NCI-H2171 (cell line): Measurements from ENCODE around the gene PLPPR1.

Source experiments
- DNase-seq: peaks from one replicate; lab custom pipeline; 2025; lab: John Stamatoyannopoulos, UW

The PLPPR1 gene

DNA sequence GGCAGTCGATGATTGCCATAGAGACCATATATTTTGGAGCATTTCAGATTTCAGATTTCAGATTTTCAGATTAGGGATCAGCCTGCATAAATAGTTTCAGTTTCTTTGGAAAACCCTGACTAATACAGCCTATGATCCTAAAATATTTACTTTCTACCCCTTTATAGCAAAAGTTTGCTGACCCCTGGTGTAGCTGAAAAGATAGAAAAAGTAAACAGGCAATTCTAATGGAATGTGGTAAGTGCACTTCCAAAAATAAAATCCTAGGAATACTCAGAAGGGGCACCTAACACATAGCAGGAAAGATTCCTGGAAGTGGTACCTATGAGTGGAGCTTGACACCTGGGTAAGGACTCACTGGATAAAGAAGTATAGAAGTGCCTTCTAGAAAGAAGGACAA lies 321.8 kb downstream of the PLPPR1 start:
- DNase-seq: no peak

DNA sequence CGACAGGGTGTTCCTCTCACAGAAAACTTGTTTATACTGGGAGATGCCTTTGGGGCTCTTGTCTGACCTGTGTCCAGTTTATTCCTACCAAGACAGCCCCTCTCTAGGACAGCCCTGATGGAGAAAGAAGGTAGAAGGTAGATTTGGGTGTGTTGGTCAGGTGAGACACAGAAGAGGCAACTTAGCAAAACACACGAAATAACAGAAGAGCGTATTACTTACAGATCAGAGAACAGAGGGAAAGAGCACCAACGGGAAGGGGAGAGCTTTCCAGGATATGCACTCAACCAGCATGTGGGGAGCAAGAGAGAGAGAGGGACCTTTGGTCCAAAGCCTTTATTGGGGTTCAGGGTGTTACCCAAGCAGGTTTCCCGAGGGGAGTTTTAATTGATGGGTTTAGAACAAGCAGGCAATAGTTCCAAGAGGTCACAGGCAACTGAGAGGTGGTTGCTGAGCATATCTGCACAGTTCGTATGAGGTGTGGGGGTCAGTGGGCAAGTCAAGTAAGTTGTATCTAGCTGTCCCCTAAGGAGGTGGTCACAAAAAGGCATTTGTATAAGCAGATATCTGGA lies 324.5 kb downstream of the PLPPR1 start:
- no peak for DNase-seq

DNA sequence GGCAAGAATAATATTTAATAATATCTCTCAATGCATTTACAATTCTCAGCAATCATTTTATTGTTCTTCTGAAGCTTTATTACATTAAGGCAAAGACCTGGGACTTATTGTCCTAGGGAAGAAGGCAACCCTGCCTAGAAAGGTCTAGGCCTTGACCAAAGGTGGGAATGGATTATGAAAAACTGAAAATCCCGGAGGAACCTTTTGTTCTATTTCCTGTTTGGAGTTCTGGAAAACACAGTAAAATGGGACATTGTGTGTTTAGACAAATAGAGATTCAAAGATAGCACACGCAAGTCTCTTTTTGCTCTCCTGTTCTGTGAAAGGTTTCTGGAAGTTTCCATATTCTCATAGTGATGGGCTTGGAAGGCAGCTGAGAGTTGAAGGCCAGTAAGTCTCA lies 325.2 kb downstream of the PLPPR1 start:
- no peak for DNase-seq

DNA sequence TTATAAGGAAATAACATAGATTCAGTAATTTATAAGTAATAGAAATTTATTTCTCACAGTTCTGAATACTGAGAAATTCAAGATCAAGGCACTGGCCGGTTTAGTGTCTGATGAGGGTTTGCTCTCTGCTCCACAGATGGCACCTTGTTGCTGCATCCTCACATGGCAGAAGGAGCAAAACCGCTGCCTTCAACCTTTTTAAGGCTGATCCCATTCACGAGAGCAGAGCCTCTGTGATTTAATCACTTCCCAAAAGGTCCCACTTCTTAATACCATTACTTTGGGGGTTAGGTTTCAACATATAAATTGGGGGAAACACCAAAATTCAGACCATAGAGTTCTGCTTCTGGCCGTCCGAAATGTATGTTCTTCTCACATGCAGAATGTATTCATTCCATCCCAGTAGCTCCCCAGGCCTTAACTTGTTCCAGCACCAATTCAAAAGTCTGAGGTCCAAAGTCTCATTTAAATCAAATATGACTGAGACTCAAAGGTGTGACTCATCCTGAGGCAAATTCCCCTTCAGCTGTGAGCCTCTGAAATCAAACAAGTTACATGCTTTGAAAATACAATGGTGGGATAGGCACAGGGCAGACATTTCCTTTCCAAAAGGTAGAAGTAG lies 325.7 kb downstream of the PLPPR1 start:
- DNase-seq: no peak

DNA sequence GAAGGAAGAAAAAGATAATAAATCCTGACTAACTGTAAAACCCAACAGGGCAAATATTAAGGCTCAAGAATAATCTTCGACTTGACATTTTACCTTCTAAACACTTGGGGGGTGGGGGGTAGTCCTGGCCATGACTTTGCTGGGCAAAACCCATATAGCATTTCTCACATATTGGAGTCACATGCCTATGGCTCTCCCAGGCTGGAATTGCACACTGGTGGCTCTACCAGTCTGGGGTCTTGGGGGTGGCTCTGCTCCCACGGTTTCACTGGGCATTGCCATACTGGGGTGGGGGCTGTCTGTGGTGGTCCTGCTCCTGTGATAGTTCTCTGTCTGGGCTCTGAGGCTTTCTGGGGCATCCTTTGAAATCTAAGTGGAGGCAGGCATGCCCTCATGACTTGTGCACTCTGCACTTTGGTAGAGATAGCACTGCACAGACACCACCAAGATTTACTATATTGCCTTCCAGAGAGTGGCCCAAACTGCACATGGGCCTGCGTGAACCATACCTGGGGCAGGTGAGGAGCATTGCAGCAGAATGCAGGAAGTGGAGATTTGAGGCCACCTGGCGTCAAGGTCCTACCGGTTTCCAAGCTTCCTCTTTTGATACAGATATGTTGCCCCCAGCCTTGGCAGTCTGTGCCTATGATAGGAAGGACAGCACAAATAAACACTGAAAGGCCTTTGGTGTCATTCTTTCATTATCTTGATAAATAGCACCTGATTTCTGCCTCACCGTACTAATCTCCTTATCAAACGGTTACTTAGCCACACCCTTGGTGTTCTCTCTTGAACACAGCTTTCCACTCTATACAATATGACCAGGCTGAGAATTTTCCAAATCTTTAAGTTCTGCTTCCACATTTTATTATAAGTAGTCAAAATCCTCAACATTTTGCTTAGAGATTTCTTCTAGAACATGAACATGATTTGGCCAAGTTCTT lies 326.5 kb downstream of the PLPPR1 start:
- no peak for DNase-seq

DNA sequence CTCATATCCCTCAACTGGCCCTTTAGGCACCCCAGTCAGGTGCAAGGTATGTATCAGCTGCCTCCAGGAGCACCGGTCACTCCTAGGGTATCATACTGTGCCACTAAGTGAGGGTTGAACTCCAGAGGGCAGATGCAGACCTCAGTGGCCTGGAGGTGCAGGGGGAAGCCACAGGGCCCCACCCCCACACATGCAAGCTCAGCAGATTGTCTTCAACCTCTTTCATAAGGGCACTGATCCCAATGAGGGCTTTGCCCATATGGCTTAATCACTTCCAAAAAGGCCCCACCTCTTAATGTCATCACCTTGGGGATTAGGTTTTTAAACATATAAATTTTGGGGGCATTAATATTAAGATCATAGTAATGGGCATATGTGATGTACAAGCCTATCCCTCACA lies 328.1 kb downstream of the PLPPR1 start:
- DNase-seq: no peak

DNA sequence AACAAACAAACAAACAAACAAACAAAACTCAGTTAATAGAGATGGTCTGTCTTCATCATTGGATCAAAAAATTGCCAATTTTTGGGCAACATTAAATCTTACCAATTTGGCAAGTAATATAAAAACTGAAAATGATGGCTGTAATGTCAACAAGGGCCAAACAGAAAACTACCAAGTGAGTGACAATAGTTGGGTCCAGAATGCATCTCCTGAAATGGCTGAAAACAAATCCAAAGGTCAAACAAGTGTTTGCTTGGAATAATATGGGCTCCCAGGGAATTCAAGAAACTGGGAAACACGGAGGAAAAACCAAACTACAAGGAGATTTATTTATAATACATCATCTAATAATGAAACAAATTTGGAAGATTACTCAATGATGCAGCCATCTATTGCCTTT lies 331.2 kb downstream of the PLPPR1 start:
- DNase-seq: no peak

DNA sequence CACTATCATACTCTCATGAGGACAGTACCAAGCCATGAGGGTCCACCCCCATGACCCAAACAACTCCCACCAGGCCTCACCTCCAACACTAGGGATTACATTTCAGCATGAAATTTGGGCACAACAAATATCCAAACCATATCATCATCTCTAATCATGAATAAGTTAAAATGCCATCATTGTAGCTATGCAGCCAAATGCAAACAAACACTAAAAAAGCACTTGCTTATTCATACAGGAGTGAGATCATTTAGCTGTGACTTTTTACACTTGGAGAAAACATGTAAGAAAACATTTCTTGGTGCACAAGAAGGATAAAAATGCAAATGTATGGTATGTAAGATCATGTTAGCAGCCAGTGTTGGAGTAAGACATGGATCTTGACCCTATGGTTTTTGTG lies 332.1 kb downstream of the PLPPR1 start:
- no peak for DNase-seq

DNA sequence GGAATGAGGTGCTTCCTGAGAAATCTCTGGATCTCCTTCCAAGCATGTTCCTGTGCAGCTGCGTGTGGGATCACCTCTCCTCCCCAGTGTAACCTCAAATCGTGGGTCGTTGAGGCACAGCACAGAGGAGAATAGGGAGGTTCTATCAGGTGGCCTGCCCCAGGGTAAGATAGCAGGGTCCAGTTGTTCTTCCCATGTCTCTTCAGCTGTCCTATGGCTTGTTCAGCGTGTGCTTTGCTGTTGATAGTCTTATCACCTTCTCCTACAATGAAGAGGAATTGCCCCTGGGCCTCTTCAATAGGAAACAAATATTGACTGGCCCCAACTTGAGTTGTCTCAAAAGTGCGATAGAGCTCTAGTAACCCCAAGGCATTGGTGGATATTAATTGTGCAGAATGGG lies 333.9 kb downstream of the PLPPR1 start:
- no peak for DNase-seq

DNA sequence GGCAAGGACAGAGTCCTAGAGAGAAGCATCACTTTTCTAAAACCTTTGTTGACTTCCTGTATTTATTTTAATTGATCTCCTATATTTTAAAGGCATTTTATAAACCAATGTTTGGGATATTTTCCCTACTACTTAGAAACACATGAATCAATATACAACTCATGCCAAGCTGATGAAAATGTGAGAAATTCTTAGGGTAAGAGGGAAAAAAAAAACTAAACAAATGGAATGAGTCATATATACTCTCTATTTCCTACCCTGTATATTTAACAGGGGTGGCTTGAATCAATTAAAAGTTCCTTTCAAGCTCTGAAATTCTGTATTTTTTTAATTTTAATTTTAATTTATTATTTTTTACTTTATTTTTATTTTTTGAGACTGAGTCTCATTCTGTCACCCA lies 336.7 kb downstream of the PLPPR1 start:
- DNase-seq: no peak

DNA sequence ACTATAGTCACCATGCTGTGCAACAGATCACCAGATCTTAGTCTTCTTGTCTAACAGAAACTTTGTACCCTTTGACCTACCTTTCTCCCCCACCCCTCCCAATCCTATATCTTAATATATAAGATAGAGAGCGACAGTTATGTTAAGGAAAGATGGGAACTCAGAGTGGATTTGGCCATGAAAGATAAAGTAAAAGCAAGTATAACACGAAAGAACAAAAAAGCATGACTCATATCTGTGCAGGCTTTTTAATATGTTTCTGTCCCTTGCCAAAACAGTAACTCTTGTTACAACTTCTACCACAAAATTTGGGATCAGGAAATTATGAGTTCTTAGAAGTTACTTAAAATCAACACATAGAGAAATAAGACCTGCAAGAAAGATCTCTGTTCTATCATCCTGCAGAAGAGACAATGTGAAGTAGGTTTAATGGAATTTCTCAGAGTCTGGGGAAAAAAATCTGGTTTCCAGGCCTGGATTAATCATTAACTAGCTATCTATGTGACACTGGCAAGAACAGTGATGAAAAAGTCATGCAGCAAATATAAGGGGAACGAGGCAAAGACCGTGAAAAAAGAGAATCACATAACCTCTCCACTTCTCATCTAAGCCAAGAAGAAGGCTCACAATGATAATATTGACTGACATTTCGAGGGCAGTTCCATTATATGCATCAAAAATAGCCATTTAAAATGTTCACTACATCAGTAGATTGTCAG lies 337.7 kb downstream of the PLPPR1 start:
- DNase-seq: no peak

DNA sequence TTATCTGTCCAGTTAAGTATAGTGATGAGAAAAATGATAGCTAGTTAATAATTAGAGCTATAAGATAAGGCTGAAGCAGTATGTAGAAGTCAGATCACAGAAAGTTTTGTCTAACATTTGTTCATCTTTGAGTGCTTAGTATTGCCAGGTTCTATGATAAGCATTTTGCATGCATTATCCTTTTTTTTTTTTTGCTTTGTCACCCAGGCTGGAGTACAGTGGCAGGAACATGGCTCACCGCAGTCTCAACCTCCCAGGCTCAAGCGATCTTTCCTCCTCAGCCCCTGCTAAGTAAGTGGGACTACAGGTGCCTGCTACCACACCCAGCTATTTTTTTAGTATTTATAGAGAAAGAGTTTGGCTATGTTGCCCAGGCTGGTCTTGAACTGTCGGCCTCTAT lies 338.8 kb downstream of the PLPPR1 start:
- no peak for DNase-seq

DNA sequence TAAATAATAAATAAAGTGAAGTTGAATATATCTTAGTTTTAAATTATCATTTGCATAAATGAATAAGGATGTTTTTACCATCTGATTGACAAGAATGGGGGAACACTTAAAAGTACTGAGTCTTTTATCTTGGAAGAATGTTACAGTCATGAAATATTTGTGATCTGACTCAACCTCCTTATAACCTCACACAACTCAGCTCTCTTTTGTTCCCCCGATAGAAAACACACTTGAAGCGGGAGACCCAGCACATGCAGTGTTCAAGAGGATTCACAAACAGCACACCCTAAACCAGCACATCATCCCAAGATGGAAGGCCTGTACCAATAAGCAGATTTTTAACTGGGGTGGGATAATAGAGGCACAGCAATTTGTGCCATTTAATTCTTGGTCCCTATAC lies 340.8 kb downstream of the PLPPR1 start:
- DNase-seq: no peak

DNA sequence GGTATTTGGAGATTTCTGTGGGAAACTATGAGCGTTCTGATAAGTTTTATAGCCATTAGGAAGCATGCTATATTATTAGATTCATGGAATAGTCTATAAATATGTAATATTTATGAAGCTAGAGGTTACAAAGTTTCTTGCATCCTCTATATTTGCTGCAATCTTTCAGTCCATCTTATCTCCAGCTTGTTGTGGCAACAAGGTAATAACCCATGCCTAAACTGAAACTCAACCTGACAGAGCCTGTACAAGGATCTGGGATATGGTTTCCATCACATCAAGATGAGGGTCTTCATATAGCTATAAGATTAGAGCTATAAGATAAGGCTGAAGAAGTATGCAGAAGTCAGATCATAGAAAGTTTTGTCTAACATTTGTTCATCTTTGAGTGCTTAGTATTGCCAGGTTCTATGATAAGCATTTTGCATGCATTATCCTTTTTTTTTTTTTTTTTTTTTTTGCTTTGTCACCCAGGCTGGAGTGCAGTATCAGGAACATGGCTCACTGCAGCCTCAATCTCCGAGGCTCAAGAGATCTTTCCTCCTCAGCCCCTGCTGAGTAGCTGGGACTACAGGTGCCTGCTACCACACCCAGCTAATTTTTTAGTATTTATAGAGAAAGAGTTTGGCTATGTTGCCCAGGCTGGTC lies 341.5 kb downstream of the PLPPR1 start:
- DNase-seq: no peak

DNA sequence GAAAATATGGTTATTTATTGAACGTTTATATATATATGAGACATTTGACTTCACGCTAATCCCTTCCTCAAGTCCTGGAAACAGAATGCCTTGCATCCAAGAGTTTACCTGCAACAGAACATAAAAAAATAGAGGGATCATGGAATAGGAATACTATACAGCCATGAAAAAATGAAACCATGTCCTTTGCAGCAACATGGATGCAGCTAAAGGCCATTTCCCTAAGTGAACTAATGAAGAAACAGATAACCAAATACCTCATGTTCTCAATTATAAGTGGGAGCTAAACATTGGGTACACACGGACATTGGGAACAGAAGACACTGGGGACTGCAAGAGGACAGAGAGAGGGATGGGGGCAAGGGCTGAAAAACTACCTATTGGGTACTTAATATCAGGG lies 343.3 kb downstream of the PLPPR1 start:
- no peak for DNase-seq

DNA sequence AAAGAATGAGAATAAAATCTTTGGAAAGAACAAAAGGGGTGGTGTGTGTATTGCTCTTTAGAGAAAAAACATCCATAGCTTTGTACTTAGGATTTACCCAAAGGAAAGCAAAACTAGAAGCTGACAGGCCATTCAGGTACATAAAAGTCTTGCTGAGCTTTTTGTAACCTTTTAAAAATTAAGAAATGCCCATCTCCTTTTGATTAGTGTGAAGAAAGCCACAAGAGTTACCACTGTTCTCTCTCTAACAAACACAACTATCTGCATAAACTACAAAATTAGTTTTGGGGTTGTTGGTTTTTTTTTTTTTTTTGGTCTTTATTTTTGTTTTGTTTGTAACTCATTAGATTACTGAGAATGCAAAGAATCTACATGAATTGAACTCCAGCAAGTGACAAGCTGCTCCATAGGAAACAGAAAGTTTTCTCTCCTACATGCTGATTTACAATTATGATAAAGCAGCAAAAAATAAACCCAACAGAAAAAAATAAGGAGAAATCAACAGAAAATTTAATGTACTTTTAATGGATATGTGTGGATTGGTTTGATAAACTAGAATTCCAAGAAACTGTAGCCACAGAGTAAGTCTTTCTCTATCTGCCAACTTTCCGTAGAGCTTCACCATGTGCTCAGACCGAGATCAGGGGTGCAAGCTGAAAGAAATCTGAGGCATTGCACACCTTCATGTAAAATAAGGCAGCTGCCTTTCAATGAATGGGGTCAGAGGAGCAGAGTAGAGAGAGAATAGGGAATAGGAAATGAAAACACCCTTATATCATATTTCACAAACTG lies 344.0 kb downstream of the PLPPR1 start:
- no peak for DNase-seq
